Islet precursor cell (in vitro differentiated cells): ENCODE results near the gene TMEM164.

Source experiments
- DNase-seq: peaks from one replicate; pipeline ENCODE4 v3.0.0-alpha.2; 2018

Gene TMEM164

DNA sequence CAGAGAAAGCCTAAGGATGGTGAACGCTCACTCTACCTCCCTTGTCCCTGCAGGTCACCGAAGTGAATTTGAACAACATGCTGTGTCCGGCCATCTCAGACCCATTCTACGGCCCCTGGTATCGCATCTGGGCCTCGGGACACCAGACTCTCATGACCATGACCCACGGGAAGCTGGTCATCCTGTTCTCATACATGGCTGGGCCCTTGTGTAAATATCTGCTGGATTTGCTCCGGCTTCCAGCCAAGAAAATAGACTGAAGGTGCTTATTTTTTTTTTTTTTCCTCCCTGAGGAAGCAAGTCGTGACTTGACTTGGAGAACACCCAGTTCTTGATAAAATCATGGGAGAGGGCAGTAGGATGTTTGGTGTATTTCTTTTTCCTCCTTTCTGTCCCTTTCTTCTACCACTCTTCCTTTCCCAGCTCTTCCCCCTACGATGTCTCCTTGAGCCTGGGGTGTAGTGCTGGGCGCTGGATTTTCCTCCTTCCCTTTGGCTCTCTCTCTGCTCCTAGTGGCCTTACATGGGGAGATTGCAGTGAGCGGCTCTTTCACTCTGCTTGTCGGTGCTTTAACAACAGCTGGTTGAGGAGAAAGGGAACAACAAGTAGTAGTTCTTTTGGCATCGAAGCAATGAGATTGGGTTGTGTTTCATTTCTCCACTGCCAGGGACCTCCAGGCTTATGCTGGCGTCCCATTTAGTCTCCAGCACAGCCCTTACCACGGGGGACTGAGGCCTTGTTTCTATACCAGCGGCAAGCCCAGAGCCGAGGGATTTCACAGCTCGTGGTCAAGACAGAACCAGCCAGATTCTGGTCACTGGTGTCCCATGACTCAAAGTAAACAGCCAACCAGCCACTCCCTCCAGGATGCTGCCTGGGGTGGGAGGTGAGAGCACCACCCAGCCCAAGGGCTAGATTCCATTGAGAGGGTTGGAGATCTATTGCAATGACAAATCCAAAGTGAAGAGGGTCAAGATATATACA, 170.6 kb downstream of the TMEM164 start:
- peak; percentile 59 for DNase-seq

GRCh38 chrX:110175146-110175545, 172.2 kb downstream of the TMEM164 start:
- DNase-seq = peak; percentile 31

DNA sequence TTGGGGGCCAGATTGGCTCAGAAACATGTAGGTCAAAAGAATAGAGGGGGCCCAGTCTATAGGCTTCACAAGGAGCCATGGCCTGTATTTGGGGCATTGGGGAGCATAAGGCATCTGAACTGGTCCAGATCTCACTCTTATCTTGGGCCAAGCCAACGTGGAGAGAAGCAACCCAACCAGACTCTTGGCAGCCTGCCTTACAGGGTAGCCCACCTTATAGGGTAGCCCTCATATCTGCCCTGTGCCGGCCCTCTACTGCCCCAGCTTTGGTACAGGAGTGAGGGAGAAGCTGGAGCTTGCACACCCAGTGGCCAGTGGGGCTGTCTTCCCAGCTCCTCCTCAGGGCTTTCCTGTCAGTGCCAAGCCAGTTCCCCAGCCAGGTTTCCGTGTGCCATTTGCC, 172.8 kb downstream of the TMEM164 start:
- DNase-seq = peak; percentile 24

GRCh38 chrX:110178179-110178865, 175.4 kb downstream of the TMEM164 start:
- DNase-seq = no peak

GRCh38 chrX:110180176-110180927, 177.4 kb downstream of the TMEM164 start:
- DNase-seq = peak; percentile 83

GRCh38 chrX:110180928-110181310, 178.0 kb downstream of the TMEM164 start:
- no peak for DNase-seq

DNA sequence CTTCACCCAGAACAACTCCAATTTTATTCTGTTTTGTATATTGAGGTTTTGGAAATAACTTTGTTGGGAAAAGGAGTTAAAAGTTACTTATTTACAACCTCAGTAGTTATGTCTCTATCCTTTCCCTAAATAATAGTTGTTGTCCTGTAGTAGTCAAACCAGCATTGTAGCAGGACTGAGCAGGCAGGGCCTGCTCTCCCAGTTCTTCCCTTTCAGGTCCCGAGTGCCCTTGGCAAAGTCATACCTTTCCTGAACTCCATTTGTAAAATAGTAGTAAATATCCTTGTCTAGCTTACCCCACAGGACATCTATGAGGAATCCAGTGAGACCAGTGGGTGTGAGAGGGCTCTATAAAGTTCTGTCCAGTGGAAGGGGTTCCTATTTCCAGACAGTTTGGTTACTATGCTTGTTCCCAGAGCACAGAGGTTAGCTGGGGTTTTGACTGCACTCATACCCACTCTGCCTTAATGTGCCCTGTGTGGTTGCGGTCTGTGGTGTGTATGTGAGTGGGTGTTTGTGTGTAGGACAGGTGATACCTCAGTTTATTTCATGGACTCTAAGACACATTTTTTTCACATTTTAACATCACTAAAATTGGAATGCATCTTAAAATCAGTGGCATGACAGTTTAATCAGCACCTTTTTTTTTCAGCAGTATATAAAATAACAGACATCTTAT, 178.7 kb downstream of the TMEM164 start:
- DNase-seq = no peak

GRCh38 chrX:110182362-110182761, 179.4 kb downstream of the TMEM164 start:
- DNase-seq = peak; percentile 68

GRCh38 chrX:110182865-110183264, 180.0 kb downstream of the TMEM164 start:
- no peak for DNase-seq

DNA sequence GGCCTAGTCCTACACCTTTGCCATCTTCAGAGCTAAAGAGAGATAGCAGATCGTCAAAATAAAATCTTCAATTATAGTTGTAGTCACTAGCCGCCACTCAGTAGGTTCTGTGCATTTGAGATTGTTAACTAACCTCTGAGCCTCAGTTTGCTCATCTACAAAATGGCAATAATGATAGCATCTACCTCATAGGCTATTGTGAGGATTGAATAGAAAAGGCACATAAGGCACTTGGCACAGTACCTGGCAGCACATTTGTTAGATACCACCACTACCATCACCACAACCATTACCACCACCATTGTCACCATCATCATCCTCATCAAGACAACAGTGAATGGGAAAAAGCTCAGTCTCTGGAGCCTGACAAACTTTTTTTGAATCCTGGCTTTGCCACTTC, 180.4 kb downstream of the TMEM164 start:
- DNase-seq = no peak

- no peak for DNase-seq
Observed at GRCh38 chrX:110188701-110189558, 186.0 kb downstream of the TMEM164 start.

DNA sequence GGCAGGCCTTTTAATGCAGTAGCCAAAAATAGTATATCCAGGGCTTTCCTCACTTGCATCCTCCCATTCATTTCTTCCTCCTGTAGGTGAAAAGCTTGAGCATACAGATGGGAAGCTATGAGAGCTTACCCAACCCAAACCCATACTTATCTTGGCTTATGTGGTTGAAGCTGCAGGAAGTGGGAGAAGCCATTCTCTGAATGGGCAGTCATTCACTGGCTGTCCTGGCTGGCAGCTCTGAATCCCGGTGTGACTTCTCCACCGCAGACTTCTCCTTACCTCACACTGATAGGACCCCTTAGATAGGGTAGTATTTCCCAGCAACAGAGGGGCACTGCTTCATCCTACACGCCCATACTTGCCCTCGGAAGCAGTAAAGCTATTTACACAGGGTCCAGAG, 189.6 kb downstream of the TMEM164 start:
- DNase-seq = no peak

- DNase-seq = no peak
Observed at GRCh38 chrX:110194977-110195376, 192.1 kb downstream of the TMEM164 start.

DNA sequence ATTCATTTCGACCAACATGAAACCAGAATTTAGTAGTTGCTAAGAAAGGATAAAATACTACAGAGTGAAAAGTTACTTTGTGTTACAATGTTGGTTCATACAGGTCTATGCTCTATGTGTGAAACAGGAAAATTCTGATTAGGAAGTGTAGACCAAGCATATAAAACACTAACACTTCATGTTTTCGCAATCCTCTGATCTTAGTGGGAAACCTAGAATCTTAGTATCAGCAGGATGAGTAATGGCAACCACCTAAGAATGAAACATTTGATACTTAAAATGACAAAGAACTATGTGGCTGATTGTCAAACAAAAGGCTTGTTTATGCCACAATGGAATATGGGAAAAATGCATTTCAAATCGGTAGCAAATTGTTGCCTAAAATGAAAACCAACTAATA, 198.9 kb downstream of the TMEM164 start:
- no peak for DNase-seq

- DNase-seq = no peak
Observed at GRCh38 chrX:110204986-110205385, 202.1 kb downstream of the TMEM164 start.

GRCh38 chrX:110208092-110208491, 205.2 kb downstream of the TMEM164 start:
- no peak for DNase-seq

DNA sequence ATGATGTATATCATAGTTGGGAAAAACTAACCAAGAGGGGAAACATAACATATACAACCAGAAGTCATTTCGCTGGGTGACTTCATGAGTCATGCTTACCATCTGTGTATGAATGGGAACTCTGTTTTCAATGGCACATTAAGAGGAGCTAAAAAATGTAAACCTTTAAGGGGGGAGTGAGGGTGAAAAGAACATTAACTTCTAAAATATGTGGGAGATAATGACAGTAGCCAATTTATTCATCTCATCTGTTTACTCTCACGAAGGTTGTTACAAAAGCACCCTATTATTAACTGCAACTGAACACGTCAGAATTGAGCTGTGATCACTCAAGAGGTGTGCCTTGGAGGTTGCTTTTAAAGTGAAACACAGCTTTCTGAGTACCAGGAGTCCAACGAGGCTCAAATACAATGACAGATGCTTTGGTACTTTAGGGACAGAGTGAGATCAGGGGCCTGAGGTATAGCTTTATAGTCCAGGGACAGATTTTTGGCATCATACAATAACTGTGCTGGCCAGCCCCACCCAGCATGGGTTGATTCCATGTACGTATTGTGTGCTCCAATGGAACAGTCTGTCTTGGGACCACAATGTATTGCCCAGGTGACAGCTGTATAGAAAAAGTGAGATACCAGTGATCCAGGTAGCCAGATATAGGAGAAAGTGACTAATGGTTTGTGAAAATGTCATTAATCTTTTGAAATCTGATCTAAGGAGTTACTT, 207.7 kb downstream of the TMEM164 start:
- no peak for DNase-seq

- no peak for DNase-seq
Observed at GRCh38 chrX:110211340-110211739, 208.4 kb downstream of the TMEM164 start.

DNA sequence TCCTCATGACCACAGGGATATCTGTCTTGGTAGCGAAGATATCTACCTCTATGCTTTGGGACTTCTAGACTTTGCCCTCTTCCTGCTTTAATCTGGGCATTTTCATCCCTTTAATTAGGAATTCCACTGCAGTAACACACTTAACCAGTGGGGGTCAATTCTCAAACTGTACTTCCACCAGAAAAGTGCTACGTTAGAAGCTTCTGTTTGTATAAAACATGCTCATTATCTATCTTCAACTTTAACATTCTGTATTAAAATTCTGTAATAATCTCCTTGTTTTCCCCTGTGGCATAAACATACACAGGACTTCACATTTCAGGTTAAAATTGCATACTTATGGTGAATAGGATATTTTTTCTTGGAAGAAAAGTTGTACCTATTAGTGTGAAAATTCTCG, 209.4 kb downstream of the TMEM164 start:
- no peak for DNase-seq

GRCh38 chrX:110213183-110213582, 210.3 kb downstream of the TMEM164 start:
- no peak for DNase-seq

DNA sequence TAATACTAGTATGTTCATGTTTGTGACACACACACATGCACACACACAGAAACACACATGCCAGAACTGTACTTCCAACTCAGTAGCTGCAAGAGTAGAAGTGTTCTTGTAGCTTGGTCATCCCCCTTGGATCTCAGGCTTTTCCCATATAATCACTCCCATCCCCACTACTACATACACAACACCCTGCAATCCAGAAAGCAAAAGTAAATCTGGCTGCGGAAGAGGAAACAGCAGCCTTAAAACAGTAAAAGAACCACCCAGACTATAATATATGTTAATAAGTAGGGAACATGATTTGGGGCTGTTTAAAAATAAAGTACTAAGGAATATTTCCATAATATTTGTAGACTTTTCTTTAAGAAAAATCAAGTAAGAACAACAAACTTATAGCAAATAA, 211.8 kb downstream of the TMEM164 start:
- DNase-seq = no peak
